Measurements from ENCODE around the gene TLE3.
A peak's percentile ranks its signal among the peaks of the same experiment; 100 is the strongest.

DNA sequence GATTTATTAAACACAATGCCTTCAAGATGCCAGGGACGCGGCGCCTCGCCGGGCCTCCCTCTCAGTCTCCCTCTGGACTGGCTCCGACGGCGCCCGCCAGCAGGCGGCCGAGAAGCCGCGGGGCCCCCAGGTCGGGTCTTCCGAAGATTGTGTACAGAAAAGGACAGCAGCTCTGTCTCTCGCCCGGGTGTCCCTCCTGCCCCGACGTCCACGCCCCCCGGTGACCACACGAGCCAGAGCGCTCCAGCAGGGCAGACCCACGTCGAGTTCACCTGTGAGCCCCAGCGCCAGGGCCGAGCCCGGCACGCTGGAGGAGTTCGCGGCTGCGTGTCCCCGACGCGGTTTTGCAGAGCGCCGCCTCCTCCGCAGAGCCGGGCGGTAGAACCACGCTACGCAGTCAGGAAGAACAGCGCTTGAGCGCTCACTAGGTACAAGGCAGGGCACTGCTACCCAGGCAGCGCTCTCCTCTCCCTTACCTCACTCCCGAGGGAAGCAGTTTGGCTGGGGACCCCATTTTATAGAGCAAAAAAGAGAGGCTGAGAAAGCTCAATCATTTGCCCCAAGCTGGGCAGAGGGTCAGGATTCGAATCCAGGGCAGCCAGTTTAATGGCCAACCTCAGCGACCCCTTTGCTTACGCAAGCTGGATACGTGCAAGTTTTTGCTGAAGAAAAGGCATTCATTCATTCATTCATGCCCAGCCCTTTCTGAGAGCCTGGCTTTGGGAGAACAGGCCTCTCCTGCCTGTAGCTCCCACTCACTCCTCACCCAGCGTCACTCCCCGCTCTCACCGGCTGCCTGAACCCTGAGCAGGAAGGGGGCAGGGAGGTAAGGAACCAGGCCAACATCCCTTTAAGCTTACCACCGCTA is 3.0 kb upstream of the TLE3 start:
- TF ChIP-seq, protein P1, sequence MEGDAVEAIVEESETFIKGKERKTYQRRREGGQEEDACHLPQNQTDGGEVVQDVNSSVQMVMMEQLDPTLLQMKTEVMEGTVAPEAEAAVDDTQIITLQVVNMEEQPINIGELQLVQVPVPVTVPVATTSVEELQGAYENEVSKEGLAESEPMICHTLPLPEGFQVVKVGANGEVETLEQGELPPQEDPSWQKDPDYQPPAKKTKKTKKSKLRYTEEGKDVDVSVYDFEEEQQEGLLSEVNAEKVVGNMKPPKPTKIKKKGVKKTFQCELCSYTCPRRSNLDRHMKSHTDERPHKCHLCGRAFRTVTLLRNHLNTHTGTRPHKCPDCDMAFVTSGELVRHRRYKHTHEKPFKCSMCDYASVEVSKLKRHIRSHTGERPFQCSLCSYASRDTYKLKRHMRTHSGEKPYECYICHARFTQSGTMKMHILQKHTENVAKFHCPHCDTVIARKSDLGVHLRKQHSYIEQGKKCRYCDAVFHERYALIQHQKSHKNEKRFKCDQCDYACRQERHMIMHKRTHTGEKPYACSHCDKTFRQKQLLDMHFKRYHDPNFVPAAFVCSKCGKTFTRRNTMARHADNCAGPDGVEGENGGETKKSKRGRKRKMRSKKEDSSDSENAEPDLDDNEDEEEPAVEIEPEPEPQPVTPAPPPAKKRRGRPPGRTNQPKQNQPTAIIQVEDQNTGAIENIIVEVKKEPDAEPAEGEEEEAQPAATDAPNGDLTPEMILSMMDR (IDR thresholded peaks at IDR 0.05 in 4 of 5, conservative IDR thresholded peaks at IDR 0.05 in 1 of 5), result peak in 4 of 5 experiments; percentile 28 to 49 (median 41)
- peak in 1 of 2 donors; percentile 33 for TF ChIP-seq POLR2A (IDR thresholded peaks at IDR 0.05)

Measured in gastrocnemius medialis (tissue), 4 donors.